DOHH2 (cell line): ENCODE data around the gene GABRG3.

ENCODE experiments used
- H3F3A ChIP-seq: fragments of 200-600 bp; sonication (generic), shearing (Covaris generic); 2 replicates; pipeline ENCODE4 v1.6.0; 2016; ENCODE audit warnings: antibody characterized with exemption, mild to moderate bottlenecking; ENCODE audit not compliant: control insufficient read depth, insufficient read depth
- H3K27ac ChIP-seq: fragments of 200-600 bp; sonication (generic); 2 replicates; pipeline ENCODE4 v1.5.1; 2014; ENCODE audit warnings: low read depth, mild to moderate bottlenecking, low read length, moderate library complexity
- H3K27me3 ChIP-seq: fragments of 200-600 bp; sonication (generic); 2 replicates; pipeline ENCODE4 v1.6.1; 2014; ENCODE audit warnings: mild to moderate bottlenecking, low read length, mixed read lengths; ENCODE audit not compliant: control insufficient read depth
- H3K36me3 ChIP-seq: fragments of 200-600 bp; sonication (generic); 2 replicates; pipeline ENCODE4 v1.6.1; 2014; ENCODE audit warnings: mild to moderate bottlenecking, low read length, moderate library complexity, mixed read lengths; ENCODE audit not compliant: control insufficient read depth
- H3K4me1 ChIP-seq: fragments of 200-600 bp; sonication (generic); 2 replicates; pipeline ENCODE4 v1.6.1; 2014; ENCODE audit warnings: mild to moderate bottlenecking, low read length, mixed read lengths; ENCODE audit not compliant: control insufficient read depth
- H3K4me2 ChIP-seq: fragments of 200-600 bp; sonication (generic); 2 replicates; pipeline ENCODE4 v1.6.0; 2014; ENCODE audit warnings: mild to moderate bottlenecking, low read length, moderate library complexity
- H3K4me3 ChIP-seq: fragments of 200-600 bp; sonication (generic); 2 replicates; pipeline ENCODE4 v1.5.1; 2014; ENCODE audit warnings: mild to moderate bottlenecking, low read length, mixed read lengths
- H3K79me2 ChIP-seq: fragments of 200-600 bp; sonication (generic); 2 replicates; pipeline ENCODE4 v1.6.1; 2014; ENCODE audit warnings: mild to moderate bottlenecking, low read length, mixed read lengths; ENCODE audit not compliant: control insufficient read depth
- H3K9me2 ChIP-seq: fragments of 200-600 bp; sonication (generic); replicated peaks from 2 replicates; pipeline ENCODE4 v1.6.1; 2014; ENCODE audit warnings: mild to moderate bottlenecking, low read length, mixed read lengths; ENCODE audit not compliant: control insufficient read depth
- H3K9me3 ChIP-seq: fragments of 200-600 bp; sonication (generic); 2 replicates; pipeline ENCODE4 v1.6.1; 2014; ENCODE audit warnings: antibody characterized with exemption, low read length, mixed read lengths; ENCODE audit not compliant: control insufficient read depth, insufficient read depth
- H4K20me1 ChIP-seq: fragments of 200-600 bp; sonication (generic); 2 replicates; pipeline ENCODE4 v1.6.0; 2014; ENCODE audit warnings: low read depth, mild to moderate bottlenecking, antibody characterized with exemption, low read length, moderate library complexity; ENCODE audit not compliant: control insufficient read depth, insufficient read depth
- CTCF ChIP-seq: fragments of 200-600 bp; sonication (generic); IDR thresholded peaks from one replicate; pipeline ENCODE4 v1.5.1; 2014; ENCODE audit warnings: antibody characterized with exemption, mild to moderate bottlenecking, low read depth, low read length; ENCODE audit not compliant: poor library complexity, severe bottlenecking
- EZH2phosphoT487 ChIP-seq: fragments of 200-600 bp; sonication (generic); IDR thresholded peaks from 2 replicates; pipeline ENCODE4 v1.6.1; 2017; ENCODE audit warnings: borderline replicate concordance, mild to moderate bottlenecking, antibody characterized with exemption, low read length, moderate library complexity, mixed read lengths

GABRG3 gene

DNA sequence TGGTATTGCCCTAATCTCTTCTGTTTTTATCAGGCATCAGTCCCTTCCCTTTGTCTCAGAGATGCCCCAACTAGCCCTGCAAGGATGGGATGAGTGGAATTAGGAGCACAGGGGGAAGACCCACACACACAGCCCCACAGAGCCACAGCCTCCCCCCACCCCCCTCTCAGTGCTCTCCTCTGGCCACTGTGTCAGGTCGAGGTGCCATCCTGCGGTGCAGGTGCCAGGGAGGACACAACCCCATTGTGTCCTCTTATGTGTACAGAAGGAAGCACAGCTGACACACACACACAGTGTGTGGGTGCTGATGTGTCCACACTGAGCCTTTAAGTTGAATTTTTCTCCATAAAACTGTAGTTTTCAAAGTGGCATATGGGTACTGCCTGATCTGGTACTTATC, 593.7 kb downstream of the GABRG3 start:
- Histone ChIP-seq H3K36me3 (no peaks in the 10 kb centered on the region), H3K4me2 (no peak overlapping the region), H3K27me3 (no peaks in the 10 kb centered on the region), H3K4me3 (no peak overlapping the region), H3K9me3 (peaks cover 12% of the 10 kb centered on the region), H3K9me2 (no peaks in the 10 kb centered on the region), H3F3A (no peaks in the 10 kb centered on the region), H3K27ac (no peak overlapping the region), H3K79me2 (no peaks in the 10 kb centered on the region), H4K20me1 (no peaks in the 10 kb centered on the region), H3K4me1 (no peaks in the 10 kb centered on the region)
- TF ChIP-seq CTCF: no peak
- TF ChIP-seq EZH2phosphoT487: no peak

- TF ChIP-seq EZH2phosphoT487 (no peak), CTCF (no peak)
- H3K9me3 ChIP-seq: peaks cover 15% of the 10 kb centered on the region; the same call in 1 of the 2 replicates
Observed at GRCh38 chr15:27570746-27571145, 599.8 kb downstream of the GABRG3 start.

GRCh38 chr15:27573805-27574485, 603.0 kb downstream of the GABRG3 start:
- Histone ChIP-seq H3K4me1 (no peaks in the 10 kb centered on the region), H3K27me3 (no peaks in the 10 kb centered on the region), H3K4me2 (no peak overlapping the region), H3F3A (no peaks in the 10 kb centered on the region), H3K4me3 (no peak overlapping the region), H3K9me3 (peaks cover 17% of the 10 kb centered on the region; the same call in 1 of the 2 replicates), H3K79me2 (no peaks in the 10 kb centered on the region), H4K20me1 (no peaks in the 10 kb centered on the region), H3K9me2 (no peaks in the 10 kb centered on the region), H3K27ac (no peak overlapping the region), H3K36me3 (no peaks in the 10 kb centered on the region)
- TF ChIP-seq CTCF (no peak), EZH2phosphoT487 (no peak)

More at GRCh38 chr15:27570746-27571145, 599.8 kb downstream of the GABRG3 start:
- H3K79me2 ChIP-seq: no peaks in the 10 kb centered on the region
- H3K4me3 ChIP-seq: no peak overlapping the region
- H3K27ac ChIP-seq: no peak overlapping the region
- no peaks in the 10 kb centered on the region for H3K9me2 ChIP-seq
- no peaks in the 10 kb centered on the region for H3K4me1 ChIP-seq
- no peaks in the 10 kb centered on the region for H3K27me3 ChIP-seq
- H3K36me3 ChIP-seq: no peaks in the 10 kb centered on the region
- no peaks in the 10 kb centered on the region for H4K20me1 ChIP-seq
- no peak overlapping the region for H3K4me2 ChIP-seq
- no peaks in the 10 kb centered on the region for H3F3A ChIP-seq
